NCI-H510A (cell line): Measurements from ENCODE around the gene SNAI1.

Experiments used
- DNase-seq: peaks from one replicate; lab custom pipeline; 2025; lab: John Stamatoyannopoulos, UW

The SNAI1 gene

GRCh38 chr20:50037575-50037974 lies 54.8 kb downstream of the SNAI1 start:
- no peak for DNase-seq

DNA sequence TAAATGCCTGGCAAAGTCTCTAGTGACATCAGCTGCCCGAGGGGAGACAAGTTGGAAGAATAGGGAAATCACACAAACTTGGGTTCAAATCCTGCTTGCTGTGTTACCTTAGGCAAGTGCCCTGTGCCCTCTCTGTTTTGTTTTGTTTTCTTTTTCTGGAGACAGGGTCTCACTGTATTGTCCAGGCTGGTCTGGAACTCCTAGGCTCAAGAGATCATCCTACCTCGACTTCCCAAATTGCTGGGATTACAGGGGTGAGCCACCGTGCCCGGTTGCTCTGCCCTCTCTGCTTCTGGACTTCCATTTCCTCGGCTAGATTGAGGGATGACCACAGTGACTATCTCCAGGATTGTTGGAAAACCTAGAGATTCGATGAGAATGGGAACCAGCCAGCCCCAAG lies 55.4 kb downstream of the SNAI1 start:
- no peak for DNase-seq
